HCT116 (cell line): Measurements from ENCODE around the gene SNX10.

Experiments
- CBX3 ChIP-seq: IDR thresholded peaks from 2 replicates; pipeline ENCODE4 v1.6.1; 2012; ENCODE audit warnings: low read depth
- CEBPB ChIP-seq: IDR thresholded peaks from 2 replicates; pipeline ENCODE4 v1.6.1; 2012; ENCODE audit warnings: low read depth
- EZH2 ChIP-seq: fragments of 200-600 bp; sonication (generic); IDR thresholded peaks from 2 replicates; pipeline ENCODE4 v1.6.1; 2017; ENCODE audit warnings: antibody characterized with exemption, mixed run types
- EZH2phosphoT487 ChIP-seq: fragments of 200-600 bp; IDR thresholded peaks from 2 replicates; pipeline ENCODE4 v1.6.1; 2018; ENCODE audit warnings: antibody characterized with exemption, borderline replicate concordance
- FOSL1 ChIP-seq: IDR thresholded peaks from 2 replicates; pipeline ENCODE4 v1.6.1; 2012; ENCODE audit warnings: low read depth
- POLR2AphosphoS5 ChIP-seq: IDR thresholded peaks from 2 replicates; pipeline ENCODE4 v1.6.1; 2011; ENCODE audit warnings: mild to moderate bottlenecking, low read depth, low read length, moderate library complexity
- SIN3A ChIP-seq: IDR thresholded peaks from 2 replicates; pipeline ENCODE4 v1.6.1; 2012; ENCODE audit warnings: low read depth
- SRF ChIP-seq: IDR thresholded peaks from 2 replicates; pipeline ENCODE4 v1.6.1; 2012; ENCODE audit warnings: low read depth
- YY1 ChIP-seq: IDR thresholded peaks from 2 replicates; pipeline ENCODE4 v1.6.1; 2011; ENCODE audit warnings: low read length, low read depth, moderate library complexity, mild to moderate bottlenecking; ENCODE audit not compliant: insufficient replicate concordance; ENCODE audit errors: extremely low read depth
- TF ChIP-seq, protein P1 (sequence below), 3 experiments: fragments of 200-600 bp in 1 of 3; sonication (generic) in 1 of 3; IDR thresholded peaks in 2 of 3; conservative IDR thresholded peaks in 1 of 3; 2 replicates each; pipeline ENCODE4 v1.5.1; 2012 to 2017; ENCODE audit warnings: low read depth in 2 of 3, low read length in 2 of 3, antibody characterized with exemption in 1 of 3, borderline replicate concordance in 1 of 3, control low read depth in 1 of 3, mild to moderate bottlenecking in 1 of 3, mixed read lengths in 1 of 3, mixed run types in 1 of 3, moderate library complexity in 1 of 3; ENCODE audit not compliant: insufficient read depth in 1 of 3
- TF ChIP-seq, protein P2 (sequence below): IDR thresholded peaks from 2 replicates; pipeline ENCODE4 v1.6.1; 2012; ENCODE audit warnings: low read depth
- TF ChIP-seq, protein P3 (sequence below): IDR thresholded peaks from 2 replicates; pipeline ENCODE4 v1.6.1; 2011; ENCODE audit warnings: mild to moderate bottlenecking, low read length, moderate library complexity; ENCODE audit not compliant: insufficient replicate concordance; ENCODE audit errors: extremely low read depth
- TF ChIP-seq, protein P4 (sequence below): IDR thresholded peaks from 2 replicates; pipeline ENCODE4 v1.6.1; 2012
- TF ChIP-seq, protein P5 (sequence below): IDR thresholded peaks from 2 replicates; pipeline ENCODE4 v1.6.1; 2012

DNA sequence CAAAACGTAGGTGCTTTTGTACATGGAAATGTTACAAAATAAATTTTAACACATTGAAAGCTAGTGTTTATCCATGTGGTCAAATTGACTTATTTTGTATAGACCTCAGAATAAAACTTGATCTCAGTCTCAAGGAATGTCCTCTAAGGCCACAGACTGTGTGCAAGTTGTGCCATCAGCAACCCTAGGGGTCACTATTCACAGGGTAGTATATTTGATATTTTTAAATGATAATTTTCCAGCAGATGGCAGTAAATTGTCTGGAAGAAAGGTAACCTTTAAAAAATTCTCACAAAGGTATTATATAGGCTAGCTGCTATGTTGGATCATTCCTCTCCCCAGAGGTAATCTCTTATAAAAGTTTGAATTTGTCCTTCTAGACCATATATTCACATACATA is 12.9 kb upstream of the SNX10 start:
- TF ChIP-seq, protein P1, sequence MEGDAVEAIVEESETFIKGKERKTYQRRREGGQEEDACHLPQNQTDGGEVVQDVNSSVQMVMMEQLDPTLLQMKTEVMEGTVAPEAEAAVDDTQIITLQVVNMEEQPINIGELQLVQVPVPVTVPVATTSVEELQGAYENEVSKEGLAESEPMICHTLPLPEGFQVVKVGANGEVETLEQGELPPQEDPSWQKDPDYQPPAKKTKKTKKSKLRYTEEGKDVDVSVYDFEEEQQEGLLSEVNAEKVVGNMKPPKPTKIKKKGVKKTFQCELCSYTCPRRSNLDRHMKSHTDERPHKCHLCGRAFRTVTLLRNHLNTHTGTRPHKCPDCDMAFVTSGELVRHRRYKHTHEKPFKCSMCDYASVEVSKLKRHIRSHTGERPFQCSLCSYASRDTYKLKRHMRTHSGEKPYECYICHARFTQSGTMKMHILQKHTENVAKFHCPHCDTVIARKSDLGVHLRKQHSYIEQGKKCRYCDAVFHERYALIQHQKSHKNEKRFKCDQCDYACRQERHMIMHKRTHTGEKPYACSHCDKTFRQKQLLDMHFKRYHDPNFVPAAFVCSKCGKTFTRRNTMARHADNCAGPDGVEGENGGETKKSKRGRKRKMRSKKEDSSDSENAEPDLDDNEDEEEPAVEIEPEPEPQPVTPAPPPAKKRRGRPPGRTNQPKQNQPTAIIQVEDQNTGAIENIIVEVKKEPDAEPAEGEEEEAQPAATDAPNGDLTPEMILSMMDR (IDR thresholded peaks at IDR 0.05 in 2 of 3, conservative IDR thresholded peaks at IDR 0.05 in 1 of 3; ENCODE audit: borderline replicate concordance in 1 of 3, insufficient read depth in 1 of 3, low read depth in 2 of 3, low read length in 2 of 3), result peak; percentile 60 to 98 (median 64)
- TF ChIP-seq EZH2 (no peak), CEBPB (no peak), YY1 (no peak), EZH2phosphoT487 (no peak), POLR2AphosphoS5 (no peak), SIN3A (no peak), FOSL1 (no peak), SRF (no peak), CBX3 (no peak)
- TF ChIP-seq, protein P2, sequence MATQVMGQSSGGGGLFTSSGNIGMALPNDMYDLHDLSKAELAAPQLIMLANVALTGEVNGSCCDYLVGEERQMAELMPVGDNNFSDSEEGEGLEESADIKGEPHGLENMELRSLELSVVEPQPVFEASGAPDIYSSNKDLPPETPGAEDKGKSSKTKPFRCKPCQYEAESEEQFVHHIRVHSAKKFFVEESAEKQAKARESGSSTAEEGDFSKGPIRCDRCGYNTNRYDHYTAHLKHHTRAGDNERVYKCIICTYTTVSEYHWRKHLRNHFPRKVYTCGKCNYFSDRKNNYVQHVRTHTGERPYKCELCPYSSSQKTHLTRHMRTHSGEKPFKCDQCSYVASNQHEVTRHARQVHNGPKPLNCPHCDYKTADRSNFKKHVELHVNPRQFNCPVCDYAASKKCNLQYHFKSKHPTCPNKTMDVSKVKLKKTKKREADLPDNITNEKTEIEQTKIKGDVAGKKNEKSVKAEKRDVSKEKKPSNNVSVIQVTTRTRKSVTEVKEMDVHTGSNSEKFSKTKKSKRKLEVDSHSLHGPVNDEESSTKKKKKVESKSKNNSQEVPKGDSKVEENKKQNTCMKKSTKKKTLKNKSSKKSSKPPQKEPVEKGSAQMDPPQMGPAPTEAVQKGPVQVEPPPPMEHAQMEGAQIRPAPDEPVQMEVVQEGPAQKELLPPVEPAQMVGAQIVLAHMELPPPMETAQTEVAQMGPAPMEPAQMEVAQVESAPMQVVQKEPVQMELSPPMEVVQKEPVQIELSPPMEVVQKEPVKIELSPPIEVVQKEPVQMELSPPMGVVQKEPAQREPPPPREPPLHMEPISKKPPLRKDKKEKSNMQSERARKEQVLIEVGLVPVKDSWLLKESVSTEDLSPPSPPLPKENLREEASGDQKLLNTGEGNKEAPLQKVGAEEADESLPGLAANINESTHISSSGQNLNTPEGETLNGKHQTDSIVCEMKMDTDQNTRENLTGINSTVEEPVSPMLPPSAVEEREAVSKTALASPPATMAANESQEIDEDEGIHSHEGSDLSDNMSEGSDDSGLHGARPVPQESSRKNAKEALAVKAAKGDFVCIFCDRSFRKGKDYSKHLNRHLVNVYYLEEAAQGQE, result no peak
- TF ChIP-seq, protein P3, sequence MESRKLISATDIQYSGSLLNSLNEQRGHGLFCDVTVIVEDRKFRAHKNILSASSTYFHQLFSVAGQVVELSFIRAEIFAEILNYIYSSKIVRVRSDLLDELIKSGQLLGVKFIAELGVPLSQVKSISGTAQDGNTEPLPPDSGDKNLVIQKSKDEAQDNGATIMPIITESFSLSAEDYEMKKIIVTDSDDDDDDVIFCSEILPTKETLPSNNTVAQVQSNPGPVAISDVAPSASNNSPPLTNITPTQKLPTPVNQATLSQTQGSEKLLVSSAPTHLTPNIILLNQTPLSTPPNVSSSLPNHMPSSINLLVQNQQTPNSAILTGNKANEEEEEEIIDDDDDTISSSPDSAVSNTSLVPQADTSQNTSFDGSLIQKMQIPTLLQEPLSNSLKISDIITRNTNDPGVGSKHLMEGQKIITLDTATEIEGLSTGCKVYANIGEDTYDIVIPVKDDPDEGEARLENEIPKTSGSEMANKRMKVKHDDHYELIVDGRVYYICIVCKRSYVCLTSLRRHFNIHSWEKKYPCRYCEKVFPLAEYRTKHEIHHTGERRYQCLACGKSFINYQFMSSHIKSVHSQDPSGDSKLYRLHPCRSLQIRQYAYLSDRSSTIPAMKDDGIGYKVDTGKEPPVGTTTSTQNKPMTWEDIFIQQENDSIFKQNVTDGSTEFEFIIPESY, result no peak
- TF ChIP-seq, protein P4, sequence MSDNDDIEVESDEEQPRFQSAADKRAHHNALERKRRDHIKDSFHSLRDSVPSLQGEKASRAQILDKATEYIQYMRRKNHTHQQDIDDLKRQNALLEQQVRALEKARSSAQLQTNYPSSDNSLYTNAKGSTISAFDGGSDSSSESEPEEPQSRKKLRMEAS, result no peak
- TF ChIP-seq, protein P5, sequence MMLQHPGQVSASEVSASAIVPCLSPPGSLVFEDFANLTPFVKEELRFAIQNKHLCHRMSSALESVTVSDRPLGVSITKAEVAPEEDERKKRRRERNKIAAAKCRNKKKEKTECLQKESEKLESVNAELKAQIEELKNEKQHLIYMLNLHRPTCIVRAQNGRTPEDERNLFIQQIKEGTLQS, result no peak
